ENCODE results near the gene PAX2.

PAX2 gene

GRCh38 chr10:100725071-100725471 lies 20.3 kb upstream of the PAX2 start:
- DNase-seq, result no peak

- no peak for DNase-seq
These were observed 19.4 kb upstream of the PAX2 start for GRCh38 chr10:100725869-100726426.

DNA sequence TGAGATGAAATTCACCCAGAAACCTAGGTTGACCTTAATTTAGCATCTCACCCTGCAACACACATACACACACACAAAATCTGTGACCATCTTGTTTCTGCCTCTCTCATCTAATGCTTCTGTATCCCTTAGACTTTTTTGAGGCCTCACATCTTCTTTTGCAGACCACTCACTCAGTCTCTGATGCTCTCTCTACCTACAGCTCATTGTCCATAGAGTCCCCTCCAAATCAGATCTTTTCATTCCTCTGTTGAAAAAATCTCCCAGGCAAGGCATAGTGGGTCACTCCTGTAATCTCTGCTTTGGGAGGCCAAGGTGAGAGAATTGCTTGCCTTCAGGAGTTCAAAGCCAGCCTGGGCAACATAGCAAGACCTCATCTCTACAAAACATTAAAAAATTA lies 17.6 kb upstream of the PAX2 start:
- no peak for DNase-seq

DNA sequence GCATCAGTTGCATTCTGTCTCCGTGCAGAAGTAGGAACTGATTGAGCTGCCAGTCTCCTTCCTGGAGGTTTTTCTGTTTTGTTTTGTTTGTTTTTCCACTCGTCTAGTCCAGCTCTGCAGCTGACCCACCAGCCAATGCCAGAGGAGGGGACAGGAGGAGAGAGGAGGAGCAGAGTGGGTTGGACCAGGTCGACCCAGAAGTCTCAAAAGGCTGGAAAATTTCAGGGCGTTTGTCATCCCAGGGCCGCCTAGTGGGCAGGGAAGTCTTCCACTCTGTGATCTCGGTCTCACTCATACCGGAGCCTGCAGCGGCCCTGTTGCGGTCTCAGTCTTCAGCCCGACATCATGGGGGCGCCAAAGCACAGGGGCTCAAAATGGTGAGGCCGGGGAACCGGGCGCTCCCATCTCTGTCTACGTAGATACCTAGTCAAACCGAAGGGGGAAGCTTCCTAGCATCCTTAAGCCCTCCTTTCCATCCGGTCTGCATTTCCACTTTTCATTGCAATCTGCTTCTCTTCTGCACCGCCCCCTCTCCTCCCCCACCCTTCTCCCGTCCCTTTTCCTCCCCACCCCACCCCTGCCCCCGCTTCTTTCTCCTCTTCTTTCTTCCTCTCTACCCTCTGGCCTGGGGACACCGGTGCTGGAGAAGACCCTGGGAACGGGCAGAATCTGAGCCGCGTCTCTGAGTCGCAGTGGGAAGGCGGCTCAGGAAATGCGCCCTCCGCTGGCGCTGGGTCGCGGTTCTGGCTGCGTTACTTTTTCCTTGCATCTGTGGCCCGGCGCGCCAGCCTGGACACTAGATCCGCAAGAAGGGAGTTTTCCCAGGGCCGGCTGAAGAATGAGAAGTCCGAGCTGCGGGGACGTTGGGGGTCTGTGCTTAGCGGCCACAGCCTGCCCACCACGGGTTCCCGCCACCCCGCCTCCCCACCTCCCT lies 16.2 kb upstream of the PAX2 start:
- no peak for DNase-seq

GRCh38 chr10:100729862-100730724 lies 15.3 kb upstream of the PAX2 start:
- no peak for DNase-seq

DNA sequence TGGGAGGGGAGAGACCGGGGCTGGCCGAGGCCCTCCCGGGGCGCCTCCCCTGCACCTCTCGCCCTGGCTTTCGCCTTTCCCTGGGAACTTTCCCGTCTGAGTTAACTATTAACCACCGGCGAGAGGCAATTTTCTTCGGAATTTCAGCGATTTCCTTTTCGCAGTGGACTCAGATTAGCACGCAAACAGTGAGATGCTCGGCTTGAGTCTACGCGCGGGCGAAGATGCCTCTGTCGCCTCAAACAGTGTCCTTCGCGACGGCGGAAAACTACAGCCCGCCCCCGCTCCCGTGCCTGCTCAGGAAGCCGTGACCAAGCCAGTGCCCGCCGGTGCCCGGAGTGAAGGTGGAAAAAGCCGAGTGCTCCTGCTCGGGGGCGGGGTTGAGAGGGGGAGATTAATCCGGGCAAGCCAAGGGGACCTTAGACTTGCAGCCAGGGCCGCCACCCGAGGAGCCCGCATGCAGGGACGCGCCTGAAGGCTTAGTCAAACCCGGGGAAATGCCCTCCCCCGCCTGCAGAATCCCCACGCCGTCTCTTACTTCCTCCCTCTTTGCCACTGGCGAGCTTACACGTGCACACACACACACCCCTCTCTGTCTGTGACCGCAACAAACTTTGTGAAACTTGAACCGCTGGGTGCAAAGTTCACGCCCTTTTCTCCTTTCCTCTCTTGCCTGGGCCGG lies 14.5 kb upstream of the PAX2 start:
- DNase-seq, result peak in 1 of 2 donors; percentile 23

- no peak for DNase-seq
These were observed 13.8 kb upstream of the PAX2 start for GRCh38 chr10:100731407-100732240.

GRCh38 chr10:100732241-100732596 lies 13.2 kb upstream of the PAX2 start:
- DNase-seq, result no peak

DNA sequence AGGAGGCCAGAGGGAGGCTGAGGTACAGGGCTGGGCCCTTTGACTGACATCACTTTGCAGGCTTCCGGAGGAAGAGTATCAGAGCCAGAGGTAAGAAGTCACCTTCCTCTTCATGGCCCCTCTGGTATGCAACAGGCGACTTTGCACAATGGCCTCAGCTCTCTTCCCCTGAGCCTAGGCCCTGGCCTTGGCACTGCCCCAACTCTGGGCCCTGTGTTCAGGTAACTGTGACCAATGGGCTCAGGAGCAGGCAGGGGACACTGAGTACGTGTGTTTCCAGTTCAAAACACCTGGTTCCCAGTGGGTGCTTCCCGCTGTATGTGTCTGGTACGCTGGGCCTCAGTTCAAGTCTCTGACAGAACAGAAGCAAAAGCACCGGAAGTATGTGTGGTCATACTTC lies 12.1 kb upstream of the PAX2 start:
- no peak for DNase-seq

DNA sequence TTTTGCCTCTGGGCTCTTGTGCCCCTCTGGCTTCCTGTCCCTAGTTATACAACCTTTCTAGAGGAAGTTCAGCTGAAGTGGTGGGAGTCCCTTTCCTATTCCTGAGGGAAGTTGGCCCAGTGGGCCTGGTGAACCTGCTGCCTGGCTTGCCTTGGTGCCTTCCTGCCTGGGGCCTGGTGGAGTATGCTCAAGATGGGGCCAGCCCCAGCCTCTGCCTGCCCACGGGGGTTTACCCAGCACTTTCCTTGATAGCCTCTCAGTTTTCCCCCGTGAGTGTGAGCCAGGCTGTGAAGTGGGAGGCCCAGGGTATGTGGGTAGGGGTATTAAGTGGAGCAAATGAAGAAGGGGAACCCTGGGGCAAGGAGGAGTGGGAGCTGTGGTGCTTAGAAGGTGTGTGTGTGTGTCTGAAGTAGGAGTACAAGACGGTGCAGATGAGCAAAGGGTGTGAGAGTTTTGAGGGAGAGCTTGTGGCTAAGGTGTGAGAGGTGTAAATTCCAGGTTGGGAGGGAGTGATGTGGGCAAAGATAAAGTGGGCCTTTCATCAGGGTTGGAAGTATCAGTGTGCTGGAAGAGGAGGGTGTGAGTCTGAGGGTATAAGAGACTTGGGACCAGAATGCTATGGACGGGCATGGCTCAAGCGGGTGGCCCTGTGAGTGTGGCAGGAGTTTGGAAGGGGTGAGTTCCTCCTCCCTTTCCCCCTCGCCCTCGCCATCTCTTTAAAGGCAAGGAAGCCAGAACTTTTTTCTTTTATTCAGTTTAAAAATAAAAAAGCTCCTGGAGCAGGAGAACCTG lies 10.9 kb upstream of the PAX2 start:
- DNase-seq, result no peak

DNA sequence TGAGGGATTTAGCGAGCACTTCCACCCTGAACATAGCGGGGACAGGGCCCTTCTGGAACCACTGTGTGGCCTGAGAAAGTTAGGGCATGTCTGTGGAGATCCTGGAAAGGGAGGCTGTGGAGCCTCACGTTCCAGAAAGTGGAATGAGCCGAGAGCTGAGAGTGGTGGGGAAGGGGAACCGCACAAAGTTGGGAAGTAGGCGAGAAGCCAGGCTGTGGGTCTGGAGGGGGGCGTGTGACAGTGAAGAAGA lies 10.4 kb upstream of the PAX2 start:
- no peak for DNase-seq

DNA sequence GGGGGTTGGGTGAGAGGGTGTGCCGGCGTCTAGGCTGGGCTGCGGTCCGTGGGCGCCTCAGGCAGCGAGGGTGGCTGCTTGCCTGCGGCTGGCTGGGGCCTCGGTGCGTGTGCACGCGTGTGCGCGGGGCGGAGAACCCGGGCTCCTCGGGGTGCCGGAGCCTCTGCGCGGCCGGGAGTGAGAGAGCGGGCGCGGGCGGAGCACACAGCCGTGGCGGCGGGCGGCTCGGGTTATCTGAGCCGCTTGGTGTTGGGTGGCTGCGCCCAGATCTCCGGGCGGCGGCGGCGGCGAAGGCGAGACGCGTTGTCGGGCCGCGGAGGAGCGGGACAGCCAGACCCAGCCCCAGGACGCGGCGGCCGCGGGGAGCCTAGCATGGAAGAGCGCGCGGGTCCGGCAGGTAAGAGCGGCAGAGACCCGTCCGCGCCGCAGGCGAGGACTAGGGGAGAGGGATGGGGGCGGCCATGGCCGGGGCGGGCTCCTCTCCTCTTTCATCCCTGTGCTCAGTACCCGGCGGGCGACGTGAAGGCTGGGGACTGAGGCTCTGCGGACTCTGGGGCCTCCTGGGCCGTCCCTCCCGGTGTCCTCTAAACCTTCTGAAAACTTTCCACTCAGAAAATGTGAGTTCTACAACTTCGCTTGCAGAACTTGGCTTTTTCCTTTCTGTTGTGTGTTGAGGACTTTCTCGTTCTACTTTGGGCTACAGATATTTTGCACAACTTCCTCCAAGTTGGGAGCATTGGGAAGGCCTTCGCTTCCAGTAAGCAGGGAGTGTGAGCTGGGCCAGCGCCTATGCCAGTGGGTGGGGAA lies 9.8 kb upstream of the PAX2 start:
- DNase-seq, result no peak

- no peak for DNase-seq
These were observed 9.1 kb upstream of the PAX2 start for GRCh38 chr10:100736144-100736808.

DNA sequence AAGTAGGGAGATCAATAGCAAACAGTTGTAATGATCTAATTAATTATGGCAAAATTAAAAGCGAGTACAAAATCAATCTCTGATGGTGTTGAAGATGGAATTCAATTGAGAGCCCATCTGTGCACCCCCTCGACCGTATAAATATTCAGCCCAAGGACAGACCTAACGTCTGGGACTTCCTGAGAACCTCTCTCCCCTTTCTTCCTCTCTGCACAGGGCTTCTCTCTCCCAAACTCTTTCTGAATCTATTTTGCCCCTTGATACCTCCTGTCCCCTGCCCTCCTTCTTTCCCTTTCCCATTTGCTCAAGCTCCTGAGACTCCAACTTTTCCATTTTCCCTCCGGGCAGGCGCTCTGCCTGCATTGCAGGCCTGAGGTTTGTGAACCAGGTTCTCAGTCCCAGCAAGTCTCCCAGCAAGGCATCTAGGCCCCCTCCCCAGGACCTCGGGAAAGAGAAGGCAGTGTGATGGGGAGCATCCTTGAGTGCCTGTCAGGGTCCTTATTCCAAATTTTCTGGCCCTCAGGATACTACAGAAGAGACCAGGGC lies 8.5 kb upstream of the PAX2 start:
- no peak for DNase-seq

- no peak for DNase-seq
These were observed 7.9 kb upstream of the PAX2 start for GRCh38 chr10:100737355-100738054.

DNA sequence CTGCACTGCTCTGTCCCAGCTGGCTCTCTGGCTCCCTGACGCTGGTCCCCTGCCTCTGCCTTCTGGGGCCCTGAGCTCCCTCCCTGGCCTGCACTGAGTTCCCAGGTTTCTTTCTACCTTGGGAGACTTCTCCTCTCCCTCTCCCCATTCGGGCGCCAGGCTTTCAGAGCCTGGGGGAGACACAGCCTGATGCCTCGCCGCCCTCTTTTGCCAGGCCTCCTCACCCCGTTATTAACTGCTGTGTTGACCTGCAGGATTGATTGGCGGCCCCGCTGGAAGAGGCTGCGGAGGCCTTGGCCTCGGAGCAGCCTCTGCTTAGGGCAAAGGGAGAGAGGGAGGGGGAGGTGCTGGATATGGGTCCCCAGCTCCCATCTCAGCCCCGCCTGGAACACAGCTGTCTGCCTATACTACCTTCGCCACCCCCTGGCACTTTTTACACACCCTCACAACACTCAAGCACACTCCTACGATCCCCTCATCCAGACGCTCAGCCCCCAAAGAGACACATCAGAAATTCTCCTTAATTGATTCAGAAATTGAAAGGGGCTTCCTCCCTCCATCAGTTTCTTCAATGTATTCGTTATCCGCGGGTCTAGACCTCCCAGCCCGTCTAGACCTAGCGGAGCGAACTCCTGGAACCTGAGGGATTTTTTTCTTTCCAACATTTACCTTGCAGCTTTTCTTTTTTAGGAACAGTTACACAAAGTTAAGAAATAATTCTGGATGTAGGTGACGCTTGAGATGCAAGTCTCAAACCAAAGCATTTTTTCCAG lies 7.1 kb upstream of the PAX2 start:
- no peak for DNase-seq

DNA sequence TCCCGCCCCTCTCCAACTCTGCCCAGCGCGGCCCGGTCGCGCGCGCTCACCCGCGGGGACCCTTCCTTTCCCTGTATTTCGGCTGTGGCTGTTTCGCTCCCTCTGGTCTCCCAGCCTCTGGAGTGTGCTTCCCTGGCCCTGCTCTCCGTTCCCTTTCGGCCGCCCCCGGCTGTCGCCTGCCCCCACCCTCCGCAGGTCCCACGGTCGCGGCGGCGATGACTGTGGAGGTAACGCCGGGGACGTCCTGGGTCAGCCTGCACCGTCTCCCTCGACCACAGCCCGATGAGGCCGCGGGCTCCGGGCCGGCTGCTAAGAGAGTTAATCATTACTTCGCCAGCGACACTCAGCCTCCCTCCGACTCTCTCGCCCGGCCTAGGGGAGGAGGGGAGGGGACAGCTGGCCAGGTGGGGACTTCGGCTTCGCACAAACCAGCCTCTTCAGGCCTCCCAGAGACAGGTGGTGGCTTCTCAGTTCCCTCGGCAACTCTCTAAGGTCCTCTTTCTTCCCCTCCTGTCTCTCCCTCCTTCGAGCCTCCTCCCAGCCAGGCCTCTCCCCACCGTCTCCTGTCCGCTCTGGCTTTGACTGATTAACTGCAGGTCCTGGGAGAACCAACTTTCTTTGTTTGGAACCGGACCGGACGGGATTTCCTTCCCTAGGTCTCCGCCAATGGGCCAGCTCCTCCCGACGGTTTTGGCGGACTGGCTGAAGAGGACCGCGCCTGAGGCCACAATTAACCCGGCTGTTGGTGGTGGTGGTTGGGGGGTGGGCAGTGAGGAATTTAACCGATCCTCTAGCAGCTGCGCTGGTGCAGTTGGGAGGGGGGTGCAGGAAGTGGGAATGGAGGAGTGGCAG lies 5.6 kb upstream of the PAX2 start:
- DNase-seq, result no peak

Data from bone marrow (tissue), 2 donors.